HG03060 (cell line): ENCODE data around the gene SYT14.
"Not testable (repeated sequence)": the region's sequence is repeated elsewhere in the genome, so short reads cannot be mapped to it uniquely, and the experiment has no call there.

ENCODE experiments used
- ATAC-seq: cut with Tn5 transposase; IDR thresholded peaks from one replicate; pipeline ENCODE4 v1.9.1; 2021; ENCODE audit warnings: low read depth, moderate number of reproducible peaks; ENCODE audit not compliant: unreplicated experiment

SYT14 gene

DNA sequence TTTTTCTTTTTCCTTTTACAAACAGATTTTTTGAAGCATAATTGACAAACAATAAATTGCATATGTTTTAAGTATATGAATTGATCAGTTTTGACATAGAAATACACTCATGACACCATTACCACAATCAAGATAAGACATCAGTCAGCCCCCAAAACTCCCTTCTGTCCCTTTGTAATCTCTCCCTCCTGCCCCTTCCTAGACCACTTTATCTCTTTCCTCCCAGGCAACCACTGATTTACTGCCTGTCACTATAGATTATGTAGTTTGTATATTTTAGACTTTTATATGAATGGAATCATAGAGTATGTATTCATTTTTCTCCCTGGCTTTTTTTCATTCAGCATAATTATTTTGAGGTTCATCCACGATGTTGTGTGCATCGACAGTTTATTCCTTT, 6.9 kb upstream of the SYT14 start:
- ATAC-seq, result no peak

DNA sequence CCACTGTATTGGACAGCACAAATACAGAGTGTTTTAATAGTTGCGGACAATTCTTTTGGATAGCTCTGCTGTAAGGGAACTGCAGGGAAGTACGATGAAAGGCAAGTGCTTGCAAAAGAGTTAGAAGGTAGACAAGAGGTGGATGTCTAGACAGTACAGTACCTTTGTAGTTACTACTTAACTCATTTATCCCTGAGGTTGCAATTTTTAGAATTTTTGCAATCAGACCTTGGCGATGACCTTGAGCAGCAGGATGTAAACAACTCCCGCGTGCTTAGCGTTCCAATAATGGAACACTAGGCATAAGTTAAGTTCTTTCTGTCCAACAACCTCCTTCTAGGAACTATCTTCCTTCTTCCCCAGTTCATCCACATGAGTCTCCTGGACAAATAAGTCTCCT, 1.9 kb upstream of the SYT14 start:
- ATAC-seq, result no peak

DNA sequence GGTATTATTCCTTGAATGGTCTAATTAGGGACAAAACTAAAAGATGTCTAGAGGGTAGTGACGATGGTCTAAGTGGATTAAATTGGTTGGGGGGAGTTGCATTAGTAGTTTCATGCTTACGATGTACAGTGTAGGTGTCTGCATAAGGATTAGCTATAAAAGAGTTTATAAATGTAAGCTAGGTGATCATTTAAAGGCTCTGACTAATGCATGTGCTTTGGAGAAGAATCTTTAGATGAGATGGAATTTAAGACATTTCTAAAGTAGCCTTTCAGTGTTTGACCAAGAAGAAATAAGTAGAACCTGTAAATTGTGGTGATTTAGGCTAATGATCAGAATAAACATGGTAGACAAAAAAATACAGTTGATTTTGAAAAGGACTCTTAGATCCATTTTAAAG, 7.4 kb downstream of the SYT14 start:
- ATAC-seq, result no peak

DNA sequence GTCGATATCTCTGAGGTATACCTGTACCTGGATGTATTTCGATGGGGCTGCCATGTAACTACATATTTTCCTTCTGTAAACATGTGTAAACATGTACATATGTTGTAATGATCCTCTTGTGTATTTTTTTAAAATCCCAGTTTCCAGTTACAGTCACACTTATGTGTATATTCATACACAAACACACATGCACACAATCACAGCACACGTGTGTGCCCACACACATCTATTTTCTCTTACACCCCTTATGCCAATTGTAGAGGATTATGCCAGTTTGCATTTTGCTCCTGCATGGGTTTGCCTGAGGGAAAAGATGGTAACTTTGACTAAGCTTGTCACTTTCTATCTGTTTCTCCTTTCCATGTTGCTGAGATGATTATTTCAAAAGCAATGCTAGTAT, 10.1 kb downstream of the SYT14 start:
- no peak for ATAC-seq

DNA sequence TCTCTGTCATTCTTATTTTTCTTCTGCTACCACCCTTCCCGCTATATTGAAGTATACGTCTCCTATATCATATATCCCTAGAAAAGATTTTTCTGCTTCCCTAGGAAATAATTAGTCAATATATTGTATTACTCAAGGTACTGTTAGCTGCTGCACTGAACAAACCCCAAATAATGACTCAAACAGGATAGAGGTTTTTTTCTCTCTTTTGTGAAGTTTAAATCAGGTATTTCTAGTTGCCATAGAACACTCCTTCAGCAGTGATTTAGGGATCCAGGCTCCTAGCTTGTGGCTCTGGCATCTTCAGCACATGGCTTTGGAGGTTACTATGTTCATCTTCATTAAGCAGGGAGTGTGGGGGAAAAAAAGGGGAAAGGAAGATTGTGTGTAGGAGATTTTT, 18.1 kb downstream of the SYT14 start:
- ATAC-seq, result no peak

DNA sequence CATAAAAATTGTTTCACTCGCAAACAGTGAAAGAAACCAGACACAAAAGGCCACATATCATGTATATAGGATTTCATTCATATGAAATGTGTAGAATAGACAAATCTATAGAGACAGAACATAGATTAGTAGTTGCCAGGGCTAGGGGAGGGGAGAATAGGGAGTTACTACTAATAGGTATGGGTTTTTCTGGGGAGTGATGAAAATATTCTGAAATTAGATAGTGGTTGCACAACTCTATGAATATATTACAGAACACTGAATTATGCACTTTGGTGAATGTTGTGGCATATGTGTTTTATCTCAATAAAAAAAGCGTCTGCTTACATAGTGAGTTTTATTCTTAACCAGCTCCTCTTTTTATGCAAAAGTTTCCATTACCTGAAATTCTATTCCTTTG, 21.6 kb downstream of the SYT14 start:
- ATAC-seq, result no peak

DNA sequence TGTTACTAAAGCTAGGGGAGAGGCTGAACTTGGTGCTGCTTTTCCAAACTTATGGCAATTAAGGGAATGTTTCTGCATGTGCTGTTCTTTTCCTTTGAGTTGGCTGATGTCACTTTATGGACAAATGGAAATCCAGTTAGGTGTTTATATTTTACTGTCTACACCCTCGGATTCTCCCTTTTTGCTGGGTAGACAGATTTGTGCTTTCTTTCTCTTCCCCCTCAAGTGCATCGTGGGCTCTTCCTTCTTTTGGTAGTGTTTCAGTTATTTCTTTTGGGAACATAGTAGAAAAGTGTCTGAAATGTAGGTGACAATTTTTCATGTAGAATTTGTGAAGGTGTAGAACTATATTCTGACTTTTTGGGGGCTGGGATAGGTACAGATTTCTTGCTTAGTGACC, 22.9 kb downstream of the SYT14 start:
- ATAC-seq, result no peak

DNA sequence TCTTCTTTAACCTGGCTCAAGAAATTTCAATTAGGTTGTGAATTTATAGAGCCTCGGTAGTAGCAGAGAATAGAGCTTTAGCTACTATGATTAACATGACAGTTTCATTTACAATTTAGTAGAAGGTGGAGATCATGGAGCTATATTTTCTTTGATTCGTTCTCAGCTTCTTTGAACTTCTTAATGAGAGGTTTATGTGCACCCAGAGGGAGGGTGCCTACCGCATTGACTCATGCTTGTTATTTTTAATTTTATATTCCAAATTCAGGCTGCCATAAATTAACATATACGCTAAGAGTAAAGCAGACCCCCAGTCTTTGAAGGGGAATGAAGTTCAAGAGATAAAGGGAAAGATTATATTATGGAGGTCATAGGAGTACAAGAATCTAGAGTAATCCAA, 24.4 kb downstream of the SYT14 start:
- ATAC-seq, result no peak

DNA sequence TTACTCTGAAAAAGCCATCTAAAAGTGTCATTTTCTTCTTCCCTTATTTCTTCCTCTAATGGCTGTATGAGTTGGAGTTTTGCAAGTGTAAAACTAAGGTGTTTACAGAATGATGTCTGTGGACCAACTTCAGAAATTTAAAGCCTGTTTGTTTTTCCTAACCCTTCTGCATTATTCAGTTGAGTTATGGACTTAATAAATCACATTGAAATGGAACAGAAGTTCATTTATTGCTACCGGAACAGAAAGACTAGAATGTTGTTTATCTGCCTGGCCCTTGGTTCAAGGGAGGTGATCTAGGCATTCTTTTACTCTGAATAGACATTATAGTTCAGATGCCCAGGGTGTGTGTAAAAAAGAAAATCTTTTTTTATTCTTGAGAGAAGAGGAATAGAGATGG, 24.8 kb downstream of the SYT14 start:
- ATAC-seq, result no peak

DNA sequence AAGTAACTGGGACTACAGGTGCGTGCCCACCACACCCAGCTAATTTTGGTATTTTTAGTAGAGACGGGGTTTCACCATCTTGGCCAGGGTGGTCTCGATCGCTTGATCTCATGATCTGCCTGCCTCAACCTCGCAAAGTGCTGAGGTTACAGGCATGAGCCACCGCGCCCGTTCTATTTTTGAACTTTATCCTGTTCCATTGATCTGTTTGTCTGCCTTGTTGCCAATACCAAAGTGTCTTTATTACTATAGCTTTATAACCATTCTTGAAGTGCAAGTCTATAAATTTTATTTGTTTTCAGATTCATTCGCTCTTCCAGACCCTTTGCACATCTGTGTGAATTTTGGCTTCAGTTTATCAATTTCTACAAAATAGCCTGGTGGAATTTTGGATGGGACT, 28.0 kb downstream of the SYT14 start:
- no peak for ATAC-seq

DNA sequence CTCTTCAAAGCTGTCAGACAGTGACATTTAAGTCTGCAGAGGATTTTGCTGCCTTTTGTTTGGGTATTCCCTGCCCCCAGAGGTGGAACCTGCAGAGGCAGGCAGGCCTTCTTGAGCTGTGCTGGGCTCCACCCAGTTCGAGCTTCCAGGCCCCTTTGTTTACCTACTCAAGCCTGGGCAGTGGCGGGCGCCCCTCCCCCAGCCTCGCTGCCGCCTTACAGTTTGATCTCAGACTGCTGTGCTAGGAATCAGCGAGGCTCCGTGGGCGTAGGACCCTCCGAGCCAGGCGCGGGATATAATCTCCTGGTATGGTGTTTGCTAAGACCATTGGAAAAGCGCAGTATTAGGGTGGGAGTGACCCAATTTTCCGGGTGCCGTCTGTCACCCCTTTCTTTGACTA, 40.7 kb downstream of the SYT14 start:
- ATAC-seq, result not testable (repeated sequence)

DNA sequence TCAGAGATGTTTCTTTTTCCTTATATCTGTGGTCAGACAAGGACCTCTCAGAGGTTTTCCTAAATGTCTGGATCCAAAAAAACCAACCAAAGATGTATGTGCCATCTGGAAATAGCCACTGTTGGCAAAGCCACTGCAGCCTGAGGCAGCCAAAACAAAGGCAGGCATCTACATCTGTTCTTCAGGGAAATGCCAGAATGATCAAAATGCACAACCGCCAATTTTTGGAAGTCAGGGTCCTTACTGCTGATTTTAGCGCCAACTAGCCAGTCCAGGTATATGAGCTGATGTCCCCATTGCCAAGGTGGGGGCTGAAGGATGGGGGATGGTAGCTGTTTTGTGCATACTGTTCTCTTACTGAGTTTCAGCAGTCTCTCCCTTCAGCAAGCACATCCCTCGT, 45.9 kb downstream of the SYT14 start:
- no peak for ATAC-seq

DNA sequence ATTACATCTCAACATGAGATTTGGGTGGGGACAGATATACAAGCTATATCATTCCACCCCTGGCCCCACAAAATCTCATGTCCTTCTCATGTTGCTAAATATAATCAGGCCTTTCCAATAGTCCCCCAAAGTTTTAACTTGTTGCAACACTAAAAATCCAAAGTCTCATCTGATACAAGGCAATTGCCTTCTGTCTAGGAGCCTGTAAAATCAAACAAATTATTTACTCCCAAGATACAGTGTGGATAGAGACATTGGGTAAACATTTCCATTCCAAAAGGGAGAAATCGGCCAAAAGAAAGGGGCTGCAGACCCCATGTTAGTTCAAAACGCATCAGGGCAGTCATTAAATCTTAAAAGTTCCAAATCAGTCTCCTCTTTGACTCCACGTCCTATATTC, 47.0 kb downstream of the SYT14 start:
- no peak for ATAC-seq

DNA sequence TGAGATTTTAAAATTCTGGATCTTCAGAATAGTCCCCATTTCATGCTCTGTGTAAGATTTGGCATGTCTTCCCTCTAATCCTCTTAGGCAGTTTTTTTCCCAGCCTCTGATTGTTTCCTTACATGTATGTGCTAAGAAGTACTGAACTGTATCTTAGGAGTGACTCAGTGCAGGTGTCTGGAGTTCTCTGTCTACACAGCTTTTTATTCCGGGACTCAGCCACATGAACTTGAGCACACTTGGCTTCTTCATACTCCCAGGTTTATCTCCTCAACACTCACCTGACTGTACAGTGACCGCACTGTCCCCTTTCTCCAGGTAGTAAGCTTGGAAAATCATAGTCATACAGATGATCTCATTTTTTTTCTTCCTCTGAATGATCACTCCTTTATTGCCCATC, 50.7 kb downstream of the SYT14 start:
- ATAC-seq, result no peak

DNA sequence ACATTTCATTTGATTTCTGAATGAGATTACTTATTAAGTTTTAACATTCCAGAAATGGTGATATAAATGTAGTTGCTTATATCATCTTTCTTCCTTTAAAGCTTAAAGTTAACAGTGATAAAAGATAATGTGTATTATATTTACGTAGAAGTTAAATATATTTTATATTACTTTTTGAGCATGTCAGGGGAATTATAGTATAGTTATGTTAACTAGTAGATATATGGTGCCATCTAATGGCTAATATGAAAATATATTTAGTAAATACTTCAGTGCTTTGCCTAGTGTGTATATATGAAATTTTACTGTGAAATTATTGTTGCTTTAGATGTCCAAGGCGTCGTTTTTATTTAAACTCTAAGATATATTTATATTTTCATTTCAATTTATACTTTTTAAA, 51.5 kb downstream of the SYT14 start:
- ATAC-seq, result no peak

DNA sequence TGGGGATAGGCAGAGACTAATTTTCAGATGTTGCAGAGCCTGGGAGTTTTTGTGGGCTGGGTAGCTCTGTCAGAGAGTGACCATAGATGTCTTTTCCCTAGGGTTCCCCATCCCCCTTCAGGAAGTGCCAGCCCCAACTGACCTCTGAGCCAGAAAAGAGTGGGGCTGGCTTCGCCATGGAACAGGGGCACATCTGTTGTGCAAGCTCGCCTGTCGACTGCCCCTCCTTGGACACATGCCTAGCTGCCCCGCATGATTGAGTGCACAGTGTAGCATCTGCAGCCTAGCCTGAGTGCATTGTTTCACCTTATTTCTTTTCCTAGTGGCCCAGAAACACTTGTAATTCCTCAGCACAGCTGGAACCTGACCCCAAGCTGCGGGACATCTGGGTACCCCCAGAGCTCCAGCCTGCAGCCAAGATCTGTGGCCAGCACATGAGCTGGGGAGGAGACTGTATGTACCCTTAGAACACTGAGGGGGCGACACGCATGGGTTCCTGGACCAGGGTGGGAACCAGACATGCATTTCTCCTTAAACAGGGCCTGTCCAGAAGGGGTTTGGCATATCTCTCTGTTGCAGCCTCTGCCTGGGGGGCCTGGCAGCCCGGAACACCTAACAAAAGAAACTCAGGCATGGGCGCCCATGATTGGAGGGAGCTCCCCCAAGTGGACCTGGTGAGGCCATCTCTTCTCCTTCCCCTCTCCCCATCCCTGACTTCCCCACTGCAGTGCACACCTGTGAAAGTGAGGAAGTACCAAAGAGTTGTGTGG, 55.2 kb downstream of the SYT14 start:
- no peak for ATAC-seq

DNA sequence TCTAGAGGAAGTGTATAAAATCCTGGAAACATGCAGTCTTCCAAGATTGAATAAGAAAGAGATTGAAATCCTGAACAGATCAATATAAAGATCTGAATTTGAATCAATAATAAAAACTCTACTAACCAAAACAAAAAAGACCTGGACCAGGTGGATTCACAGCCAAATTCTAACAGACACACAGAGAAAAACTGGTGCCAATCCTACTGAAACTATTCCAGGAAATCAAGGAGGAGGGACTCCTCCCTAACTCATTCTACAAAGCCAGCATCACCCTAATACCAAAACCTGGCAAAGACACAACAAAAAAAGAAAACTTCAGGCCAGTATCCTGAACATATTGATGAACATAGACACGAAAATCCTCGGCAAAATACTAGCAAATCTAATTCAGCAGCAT, 58.3 kb downstream of the SYT14 start:
- ATAC-seq, result no peak

DNA sequence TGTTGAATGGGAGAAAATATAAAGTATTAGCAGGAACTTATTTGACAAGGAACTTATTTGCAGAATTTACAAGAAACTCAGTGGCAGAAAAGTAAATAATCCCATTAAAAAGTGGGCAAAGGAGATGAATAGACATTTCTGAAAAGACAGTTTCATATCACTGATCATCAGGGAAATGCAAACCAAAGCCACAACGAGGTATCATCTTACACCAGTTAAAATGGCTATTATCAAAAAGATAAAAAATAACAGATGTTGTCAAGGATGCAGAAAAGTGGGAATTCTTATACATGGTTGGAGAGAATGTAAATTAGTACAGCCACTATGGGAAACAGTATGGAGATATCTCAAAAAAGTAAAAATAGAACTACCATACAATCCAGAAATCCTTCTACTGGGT, 61.0 kb downstream of the SYT14 start:
- no peak for ATAC-seq

DNA sequence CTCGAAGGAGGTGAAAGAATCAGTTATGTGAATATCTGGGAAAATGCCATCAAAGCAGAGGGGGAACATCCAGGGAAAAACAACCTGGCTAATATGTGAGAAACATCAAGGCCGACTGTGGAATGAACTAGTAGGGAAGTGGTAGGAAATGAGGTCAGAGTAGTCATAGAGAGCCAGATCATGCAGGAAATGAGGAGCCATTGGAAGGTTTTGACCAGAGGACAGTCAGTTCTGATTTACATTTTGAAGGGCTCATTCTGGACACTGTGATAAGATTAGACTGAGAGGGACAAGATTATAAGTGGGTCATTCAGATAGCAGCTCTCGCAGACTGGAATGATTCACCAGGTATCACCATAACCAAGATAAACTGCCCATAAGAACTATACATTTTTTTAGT, 63.7 kb downstream of the SYT14 start:
- no peak for ATAC-seq

DNA sequence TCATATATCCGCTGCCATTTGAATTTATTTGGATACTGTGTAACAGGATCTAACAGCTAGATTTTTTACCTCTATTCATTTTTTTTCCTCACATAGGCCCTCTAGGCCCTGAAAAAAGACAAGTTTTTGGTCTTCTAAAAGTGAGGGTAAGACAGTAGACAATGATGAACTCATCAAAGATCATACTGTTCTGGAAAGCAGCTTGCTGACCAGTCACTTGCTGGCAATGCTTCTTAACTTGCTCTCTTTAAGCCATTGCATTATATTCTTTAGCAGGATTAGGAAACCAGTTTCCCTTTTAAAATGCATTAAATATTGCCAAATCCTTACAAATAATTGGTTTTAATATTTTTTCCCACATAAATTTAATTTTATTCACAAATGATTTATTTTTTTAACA, 65.5 kb downstream of the SYT14 start:
- ATAC-seq, result no peak

DNA sequence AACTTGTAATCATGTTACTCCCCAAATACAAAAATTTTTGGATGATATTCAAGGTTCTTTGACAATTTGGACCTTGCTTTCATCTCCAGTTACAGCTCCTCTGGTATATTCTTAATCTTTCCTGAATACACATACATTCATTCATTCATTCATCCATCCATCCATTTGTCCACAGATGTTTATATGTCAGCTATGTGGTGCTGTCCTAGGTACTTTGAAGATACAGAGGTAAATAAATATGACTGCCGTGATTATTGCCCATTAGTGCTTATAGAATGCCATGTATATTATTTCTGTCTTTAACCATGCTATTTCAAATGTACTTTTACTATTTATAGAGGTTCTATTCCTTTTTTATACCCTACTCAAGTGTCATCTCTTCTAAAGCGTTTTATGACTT, 72.1 kb downstream of the SYT14 start:
- no peak for ATAC-seq

DNA sequence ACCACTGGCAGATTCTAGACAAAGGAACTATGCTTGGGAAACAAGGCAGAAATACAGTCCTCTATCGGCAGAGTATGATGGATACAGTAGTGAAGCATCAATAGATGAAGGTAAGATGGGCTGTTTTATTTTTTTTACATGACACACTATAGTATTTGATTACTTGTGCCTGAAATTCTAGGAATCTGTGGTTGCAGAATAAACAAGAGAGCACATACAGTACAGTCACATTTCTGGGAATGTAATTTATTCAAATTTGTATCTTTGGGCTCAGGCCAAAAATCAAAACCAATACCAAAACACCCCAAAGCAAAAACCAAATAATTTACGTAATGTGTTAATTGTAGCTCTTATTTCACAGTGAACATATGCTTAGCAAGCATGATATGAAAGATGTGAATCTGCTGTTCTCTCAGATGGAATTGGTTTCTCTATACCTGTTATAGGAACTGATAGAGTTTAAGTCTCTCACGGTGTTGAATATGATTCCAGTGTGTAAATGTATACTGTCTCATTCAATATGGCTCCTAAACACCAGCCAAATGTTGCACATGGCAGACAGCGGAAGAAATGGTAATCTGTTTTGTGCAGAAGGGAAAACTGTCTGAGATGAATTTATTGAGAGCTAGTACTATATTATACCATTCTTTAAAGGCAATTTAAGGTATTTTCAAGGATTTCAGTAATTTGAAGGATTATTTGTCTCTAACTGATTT, 83.3 kb downstream of the SYT14 start:
- no peak for ATAC-seq
